ENCODE measurements around the gene NAA10. TPM values are rescaled to one million over a fixed set of nuclear protein-coding genes. Genes with fewer than 3 reads are reported as not detected.

NAA10 gene
- total and polyA plus RNA-seq, 2 of the 13 experiments (the other 11 are each of a cell fraction or from before 2014, with no cell fraction given): 49.2 to 51.7 TPM

GRCh38 chrX:153908219-153908860, 26.5 kb downstream of the NAA10 start:
- no peak overlapping the region for H2AFZ ChIP-seq (ENCODE audit: low read length)
- no peak overlapping the region for H3K4me2 ChIP-seq (ENCODE audit: low read depth, low read length)
- H3K36me3 ChIP-seq (replicated peaks in 1 of 2; ENCODE audit: control insufficient read depth in 1 of 2, insufficient read depth in 2 of 2, low read length in 2 of 2): no peaks in the 10 kb centered on the region
- no peaks in the 10 kb centered on the region for H3K79me2 ChIP-seq (ENCODE audit: insufficient read depth, low read length)
- CTCF ChIA-PET (ENCODE audit: low intra/inter-chr PET ratio, low total read pairs): no interaction called here
- intact Hi-C loops (cut with micrococcal nuclease; ENCODE audit: unreplicated experiment) (no loop called here), in situ Hi-C loops (cut with HindIII; ENCODE audit: extremely low pct_ligation_motif_present, low pct_unique_long_range_greater_than_20kb) (no loop called here)
- H3K9me3 ChIP-seq (ENCODE audit: low read length): no peaks in the 10 kb centered on the region
- peaks cover 0 to 4% of the 10 kb centered on the region in 2 experiments; a peak in 2 of 5 replicates for H3K27me3 ChIP-seq (ENCODE audit: control insufficient read depth in 1 of 2, insufficient read depth in 2 of 2, low read length in 2 of 2)
- ATAC-seq (no peak), DNase-seq (ENCODE audit: low spot score) (no peak), FAIRE-seq (no peak)
- POLR2A ChIA-PET: no interaction called here
- H4K20me1 ChIP-seq (ENCODE audit: insufficient read depth, low read length): no peaks in the 10 kb centered on the region
- H3K27ac ChIP-seq (ENCODE audit: extremely low read length, insufficient read depth, low read length): no peak overlapping the region
- H3K4me1 ChIP-seq (ENCODE audit: insufficient read depth, low read length): peaks cover 5% of the 10 kb centered on the region
- WGBS (ENCODE audit: low lambda C conversion rate): 38% methylated on average over 12 of the region's 23 CpGs
- no TSS peak for BruUV-seq (replicated peaks)
- no peak overlapping the region for H3K4me3 ChIP-seq (replicated peaks in 1 of 3; ENCODE audit: insufficient read depth in 1 of 3, low read depth in 2 of 3, low read length in 3 of 3)
- H3K9ac ChIP-seq (ENCODE audit: insufficient read depth, low read depth, low read length): no peak overlapping the region
- TF ChIP-seq ZNF749 (CRISPR knock-in tag; IDR thresholded peaks at IDR 0.05; ENCODE audit: borderline replicate concordance) (no peak), KIAA2018 (CRISPR knock-in tag; IDR thresholded peaks at IDR 0.05; ENCODE audit: borderline replicate concordance) (no peak), MEF2D (CRISPR knock-in tag; IDR thresholded peaks at IDR 0.05) (no peak), KDM5B (CRISPR knock-in tag; IDR thresholded peaks at IDR 0.05; ENCODE audit: borderline replicate concordance) (no peak), TOPORS (CRISPR knock-in tag; IDR thresholded peaks at IDR 0.05) (no peak), MXD4 (CRISPR knock-in tag; IDR thresholded peaks at IDR 0.05) (no peak), GPBP1L1 (CRISPR knock-in tag; IDR thresholded peaks at IDR 0.05) (no peak), MED13 (CRISPR knock-in tag; IDR thresholded peaks at IDR 0.05) (no peak), POLR2A (IDR thresholded peaks at IDR 0.05; ENCODE audit: insufficient read depth in 1 of 2, low read depth in 2 of 2, low read length in 2 of 2) (no peak), RNF219 (CRISPR knock-in tag; IDR thresholded peaks at IDR 0.05) (no peak), TP53 (CRISPR knock-in tag; conservative IDR thresholded peaks at IDR 0.05) (no peak), ZNF672 (CRISPR knock-in tag; IDR thresholded peaks at IDR 0.05) (no peak), ZSCAN29 (CRISPR knock-in tag; conservative IDR thresholded peaks at IDR 0.05) (no peak), FIP1L1 (IDR thresholded peaks at IDR 0.05; ENCODE audit: borderline replicate concordance, insufficient read depth, low read depth, low read length) (no peak)
